ENCODE data around the gene ST3GAL3.
A peak's percentile ranks its signal among the peaks of the same experiment; 100 is the strongest.

Gene ST3GAL3

GRCh38 chr1:43883321-43883720 is 176.0 kb downstream of the ST3GAL3 start:
- Histone ChIP-seq H3K9ac (ENCODE audit: low read length) (no peak overlapping the region), H2AK5ac (ENCODE audit: low read length, severe bottlenecking) (no peak overlapping the region), H4K8ac (ENCODE audit: low read length) (no peak overlapping the region), H3K18ac (ENCODE audit: low read depth in 1 of 2, low read length in 2 of 2) (no peak overlapping the region), H2BK120ac (ENCODE audit: low read depth, low read length) (no peak overlapping the region), H3K4ac (ENCODE audit: low read depth in 1 of 2, low read length in 2 of 2) (no peak overlapping the region), H3K23ac (ENCODE audit: low read length in 2 of 2) (no peak overlapping the region), H3K4me2 (ENCODE audit: low read length, poor library complexity, severe bottlenecking) (no peak overlapping the region), H3K14ac (ENCODE audit: low read length in 2 of 2) (peak overlapping the region in 1 of 2 experiments; percentile 49), H2BK5ac (ENCODE audit: low read depth, low read length, poor library complexity, severe bottlenecking) (no peak overlapping the region), H3K4me1 (ENCODE audit: control insufficient read depth, insufficient read depth, low read depth, low read length) (peaks cover 12% of the 10 kb centered on the region), H4K91ac (ENCODE audit: low read length) (no peak overlapping the region), H2BK12ac (ENCODE audit: low read length in 2 of 2) (no peak overlapping the region), H3K27ac (ENCODE audit: low read length, poor library complexity, severe bottlenecking) (no peak overlapping the region), H3K9me3 (ENCODE audit: control insufficient read depth, low read length) (no peaks in the 10 kb centered on the region), H3K4me3 (ENCODE audit: insufficient read depth in 1 of 2, low read depth in 1 of 2, low read length in 2 of 2) (no peak overlapping the region), H2BK15ac (ENCODE audit: low read depth, poor library complexity, severe bottlenecking) (no peak overlapping the region), H3K36me3 (ENCODE audit: control insufficient read depth in 1 of 2, insufficient read depth in 2 of 2, low read depth in 1 of 2, low read length in 2 of 2) (peaks cover 27 to 30% of the 10 kb centered on the region in 2 experiments), H2AFZ (ENCODE audit: low read depth, low read length) (no peak overlapping the region), H3K27me3 (ENCODE audit: control insufficient read depth in 1 of 2, insufficient read depth in 1 of 2, low read length in 2 of 2) (peaks cover 0 to 18% of the 10 kb centered on the region in 2 experiments), H3K79me1 (replicated peaks; ENCODE audit: low read length, poor library complexity, severe bottlenecking) (peaks cover 5% of the 10 kb centered on the region)
- DNase-seq = no peak
- 96% methylated on average over 4 of the region's 4 CpGs for WGBS

DNA sequence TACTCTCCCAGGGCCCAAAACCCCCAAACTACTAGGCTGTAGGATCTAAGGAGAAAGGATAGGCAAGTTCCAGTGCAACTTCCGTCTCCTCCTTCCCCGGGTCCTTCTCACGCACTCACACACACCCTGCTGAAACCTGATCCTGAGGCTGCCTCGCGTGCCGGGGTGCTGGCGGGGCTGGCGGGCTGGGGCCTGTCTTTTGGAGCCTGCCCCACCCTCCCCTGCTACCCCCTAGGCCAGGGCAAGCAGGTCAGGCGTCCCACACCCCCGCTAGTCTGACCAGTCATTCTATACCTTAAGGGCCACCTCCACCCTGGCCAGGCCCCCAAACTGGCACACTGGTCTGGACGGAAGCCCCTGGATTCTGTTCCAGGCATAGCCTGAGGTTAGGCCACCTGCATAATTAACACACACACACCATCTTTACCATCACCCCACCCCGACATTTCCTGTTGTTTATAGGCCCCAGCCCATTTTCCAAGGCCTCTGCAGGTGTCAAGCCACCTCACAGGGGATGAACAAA is 178.0 kb downstream of the ST3GAL3 start:
- Histone ChIP-seq H3K36me3 (ENCODE audit: control insufficient read depth in 1 of 2, insufficient read depth in 2 of 2, low read depth in 1 of 2, low read length in 2 of 2) (peaks cover 22 to 24% of the 10 kb centered on the region in 2 experiments), H2BK120ac (ENCODE audit: low read depth, low read length) (no peak overlapping the region), H3K4me1 (ENCODE audit: control insufficient read depth, insufficient read depth, low read depth, low read length) (peaks cover 9% of the 10 kb centered on the region), H2BK15ac (ENCODE audit: low read depth, poor library complexity, severe bottlenecking) (no peak overlapping the region), H3K4ac (ENCODE audit: low read depth in 1 of 2, low read length in 2 of 2) (no peak overlapping the region), H3K27ac (ENCODE audit: low read length, poor library complexity, severe bottlenecking) (no peak overlapping the region), H4K91ac (ENCODE audit: low read length) (peak overlapping the region; percentile 31), H3K4me2 (ENCODE audit: low read length, poor library complexity, severe bottlenecking) (no peak overlapping the region), H3K4me3 (ENCODE audit: insufficient read depth in 1 of 2, low read depth in 1 of 2, low read length in 2 of 2) (no peak overlapping the region), H3K27me3 (ENCODE audit: control insufficient read depth in 1 of 2, insufficient read depth in 1 of 2, low read length in 2 of 2) (peaks cover 0 to 18% of the 10 kb centered on the region in 2 experiments), H2AK5ac (ENCODE audit: low read length, severe bottlenecking) (no peak overlapping the region), H3K9me3 (ENCODE audit: control insufficient read depth, low read length) (no peaks in the 10 kb centered on the region), H3K14ac (ENCODE audit: low read length in 2 of 2) (no peak overlapping the region), H3K79me1 (replicated peaks; ENCODE audit: low read length, poor library complexity, severe bottlenecking) (peaks cover 6% of the 10 kb centered on the region), H2BK12ac (ENCODE audit: low read length in 2 of 2) (no peak overlapping the region), H3K23ac (ENCODE audit: low read length in 2 of 2) (no peak overlapping the region), H3K9ac (ENCODE audit: low read length) (no peak overlapping the region), H2BK5ac (ENCODE audit: low read depth, low read length, poor library complexity, severe bottlenecking) (no peak overlapping the region), H3K18ac (ENCODE audit: low read depth in 1 of 2, low read length in 2 of 2) (no peak overlapping the region), H2AFZ (ENCODE audit: low read depth, low read length) (no peak overlapping the region), H4K8ac (ENCODE audit: low read length) (no peak overlapping the region)
- WGBS = 62% methylated on average over 11 of the region's 12 CpGs
- peak; percentile 19 for DNase-seq

DNA sequence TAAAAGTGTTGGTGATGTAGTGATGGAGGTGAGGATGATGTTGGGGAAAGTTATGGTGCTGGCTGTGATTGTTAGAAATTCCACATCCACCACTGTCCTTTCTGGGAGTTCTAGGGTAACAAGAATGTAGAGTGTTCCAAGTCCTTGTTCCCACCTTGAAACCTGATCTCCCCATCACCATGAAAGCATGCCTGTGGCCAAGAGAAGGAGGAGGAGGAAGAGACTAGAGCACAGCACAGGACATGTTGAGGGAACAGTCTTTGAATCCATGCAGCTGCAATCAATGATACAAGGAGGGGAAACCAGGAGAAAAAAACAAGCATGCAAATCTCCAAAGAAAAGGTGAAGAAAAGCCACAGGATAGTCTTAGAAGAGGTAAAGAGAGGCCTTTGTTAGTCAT is 180.4 kb downstream of the ST3GAL3 start:
- Histone ChIP-seq H3K4me2 (ENCODE audit: low read length, poor library complexity, severe bottlenecking) (no peak overlapping the region), H3K9ac (ENCODE audit: low read length) (no peak overlapping the region), H3K4me1 (ENCODE audit: control insufficient read depth, insufficient read depth, low read depth, low read length) (peaks cover 6% of the 10 kb centered on the region), H3K18ac (ENCODE audit: low read depth in 1 of 2, low read length in 2 of 2) (no peak overlapping the region), H4K8ac (ENCODE audit: low read length) (no peak overlapping the region), H2BK15ac (ENCODE audit: low read depth, poor library complexity, severe bottlenecking) (no peak overlapping the region), H3K27ac (ENCODE audit: low read length, poor library complexity, severe bottlenecking) (no peak overlapping the region), H3K27me3 (ENCODE audit: control insufficient read depth in 1 of 2, insufficient read depth in 1 of 2, low read length in 2 of 2) (peaks cover 0 to 13% of the 10 kb centered on the region in 2 experiments), H2AK5ac (ENCODE audit: low read length, severe bottlenecking) (no peak overlapping the region), H4K91ac (ENCODE audit: low read length) (no peak overlapping the region), H3K23ac (ENCODE audit: low read length in 2 of 2) (no peak overlapping the region), H3K36me3 (ENCODE audit: control insufficient read depth in 1 of 2, insufficient read depth in 2 of 2, low read depth in 1 of 2, low read length in 2 of 2) (peaks cover 13 to 19% of the 10 kb centered on the region in 2 experiments), H3K9me3 (ENCODE audit: control insufficient read depth, low read length) (no peaks in the 10 kb centered on the region), H3K14ac (ENCODE audit: low read length in 2 of 2) (no peak overlapping the region), H2BK120ac (ENCODE audit: low read depth, low read length) (no peak overlapping the region), H3K4me3 (ENCODE audit: insufficient read depth in 1 of 2, low read depth in 1 of 2, low read length in 2 of 2) (no peak overlapping the region), H3K79me1 (replicated peaks; ENCODE audit: low read length, poor library complexity, severe bottlenecking) (peaks cover 5% of the 10 kb centered on the region), H2BK5ac (ENCODE audit: low read depth, low read length, poor library complexity, severe bottlenecking) (no peak overlapping the region), H2BK12ac (ENCODE audit: low read length in 2 of 2) (no peak overlapping the region), H2AFZ (ENCODE audit: low read depth, low read length) (no peak overlapping the region), H3K4ac (ENCODE audit: low read depth in 1 of 2, low read length in 2 of 2) (no peak overlapping the region)
- DNase-seq = no peak

DNA sequence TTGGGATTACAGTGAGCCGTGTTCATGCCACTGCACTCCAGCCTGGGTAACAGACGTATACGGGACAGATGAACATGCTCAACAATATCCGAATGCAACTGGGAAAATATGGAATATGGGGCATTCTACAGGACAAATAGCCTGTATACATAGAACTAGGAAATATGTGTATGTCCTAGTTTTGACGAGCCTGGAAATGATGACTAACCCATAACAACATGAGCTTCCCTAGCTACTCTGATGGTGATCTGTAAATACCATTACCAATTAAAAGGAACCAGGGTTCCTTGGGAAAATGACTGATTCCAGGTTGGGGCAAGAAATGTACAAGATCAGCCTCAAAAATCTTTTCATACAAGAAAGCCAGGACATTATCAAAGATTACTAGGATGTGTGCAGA is 183.5 kb downstream of the ST3GAL3 start:
- Histone ChIP-seq H3K4me2 (ENCODE audit: low read length, poor library complexity, severe bottlenecking) (no peak overlapping the region), H3K79me1 (replicated peaks; ENCODE audit: low read length, poor library complexity, severe bottlenecking) (peaks cover 4% of the 10 kb centered on the region), H3K4me3 (ENCODE audit: insufficient read depth in 1 of 2, low read depth in 1 of 2, low read length in 2 of 2) (no peak overlapping the region), H3K4me1 (ENCODE audit: control insufficient read depth, insufficient read depth, low read depth, low read length) (peaks cover 6% of the 10 kb centered on the region), H3K4ac (ENCODE audit: low read depth in 1 of 2, low read length in 2 of 2) (no peak overlapping the region), H2BK15ac (ENCODE audit: low read depth, poor library complexity, severe bottlenecking) (no peak overlapping the region), H2BK5ac (ENCODE audit: low read depth, low read length, poor library complexity, severe bottlenecking) (no peak overlapping the region), H2AK5ac (ENCODE audit: low read length, severe bottlenecking) (no peak overlapping the region), H2BK12ac (ENCODE audit: low read length in 2 of 2) (no peak overlapping the region), H2BK120ac (ENCODE audit: low read depth, low read length) (no peak overlapping the region), H3K9me3 (ENCODE audit: control insufficient read depth, low read length) (no peaks in the 10 kb centered on the region), H4K8ac (ENCODE audit: low read length) (no peak overlapping the region), H3K9ac (ENCODE audit: low read length) (no peak overlapping the region), H3K27me3 (ENCODE audit: control insufficient read depth in 1 of 2, insufficient read depth in 1 of 2, low read length in 2 of 2) (peaks cover 0 to 17% of the 10 kb centered on the region in 2 experiments), H3K14ac (ENCODE audit: low read length in 2 of 2) (no peak overlapping the region), H3K18ac (ENCODE audit: low read depth in 1 of 2, low read length in 2 of 2) (no peak overlapping the region), H3K36me3 (ENCODE audit: control insufficient read depth in 1 of 2, insufficient read depth in 2 of 2, low read depth in 1 of 2, low read length in 2 of 2) (peaks cover 0 to 26% of the 10 kb centered on the region in 2 experiments), H3K23ac (ENCODE audit: low read length in 2 of 2) (no peak overlapping the region), H3K27ac (ENCODE audit: low read length, poor library complexity, severe bottlenecking) (no peak overlapping the region), H4K91ac (ENCODE audit: low read length) (no peak overlapping the region), H2AFZ (ENCODE audit: low read depth, low read length) (no peak overlapping the region)
- peak; percentile 27 for DNase-seq
- WGBS = 100% methylated on average over 3 of the region's 5 CpGs

All from mesenchymal stem cell (in vitro differentiated cells and primary cell).